GM12892 (cell line): ENCODE measurements around the gene TK2.

Source experiments
- DNase-seq: peaks from one replicate; pipeline ENCODE4 v3.0.0; 2011; ENCODE audit not compliant: insufficient read length
- FAIRE-seq: peaks from 2 replicates; lab custom pipeline; 2011; peaks lifted over from hg19 to GRCh38; lab: Jason Lieb, UNC
- POLR2A ChIP-seq: IDR thresholded peaks from 2 replicates; pipeline ENCODE4 v1.6.1; 2011; ENCODE audit warnings: low read depth, low read length, control low read depth
- POLR2AphosphoS5 ChIP-seq: IDR thresholded peaks from 2 replicates; pipeline ENCODE4 v1.6.1; 2011; ENCODE audit warnings: low read depth, low read length, control low read depth
- TAF1 ChIP-seq: IDR thresholded peaks from 2 replicates; pipeline ENCODE4 v1.6.1; 2011; ENCODE audit warnings: low read depth, mild to moderate bottlenecking, control low read depth, low read length, borderline replicate concordance

Gene TK2

DNA sequence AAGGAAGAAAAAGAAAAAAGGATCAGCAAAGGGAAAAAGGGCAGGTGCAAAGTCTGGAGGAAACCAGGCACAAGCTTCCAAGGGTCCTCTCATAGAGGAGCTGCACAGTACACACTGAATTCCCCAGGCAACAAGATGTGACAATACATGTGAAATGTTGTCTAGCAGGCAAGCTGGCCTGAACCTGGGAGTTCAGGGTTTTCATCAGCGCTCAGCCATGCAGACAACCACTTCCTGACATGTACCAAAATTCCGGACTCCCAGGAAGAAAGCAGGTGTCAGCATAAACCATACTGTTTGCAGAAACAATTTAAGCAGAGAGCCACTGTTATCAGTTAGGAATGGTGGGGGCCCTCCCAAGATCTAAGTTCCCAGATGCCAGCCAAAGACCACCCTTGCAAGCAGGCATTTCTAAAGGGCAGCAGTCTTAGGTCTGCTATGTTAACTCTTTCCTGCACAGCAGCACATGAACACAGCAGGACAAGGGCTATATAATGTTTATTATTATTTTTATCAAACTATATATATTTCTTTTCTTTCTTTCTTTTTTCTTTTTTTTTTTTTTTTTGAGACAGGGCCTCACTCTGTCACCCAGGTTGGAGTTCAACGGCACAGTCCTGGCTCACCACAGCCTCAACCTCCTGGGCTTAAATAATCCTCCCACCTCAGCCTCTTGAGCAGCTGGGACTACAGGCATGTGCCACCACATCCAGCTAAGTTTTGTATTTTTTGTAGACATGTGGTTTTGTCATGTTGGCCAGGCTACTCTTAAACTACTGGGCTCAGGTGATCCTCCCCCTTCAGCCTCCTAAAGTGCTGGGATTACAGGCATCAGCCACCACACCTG, 10.1 kb downstream of the TK2 start:
- FAIRE-seq (peak; percentile 97), DNase-seq (no peak)
- TF ChIP-seq POLR2AphosphoS5 (no peak), TAF1 (no peak), POLR2A (no peak)

DNA sequence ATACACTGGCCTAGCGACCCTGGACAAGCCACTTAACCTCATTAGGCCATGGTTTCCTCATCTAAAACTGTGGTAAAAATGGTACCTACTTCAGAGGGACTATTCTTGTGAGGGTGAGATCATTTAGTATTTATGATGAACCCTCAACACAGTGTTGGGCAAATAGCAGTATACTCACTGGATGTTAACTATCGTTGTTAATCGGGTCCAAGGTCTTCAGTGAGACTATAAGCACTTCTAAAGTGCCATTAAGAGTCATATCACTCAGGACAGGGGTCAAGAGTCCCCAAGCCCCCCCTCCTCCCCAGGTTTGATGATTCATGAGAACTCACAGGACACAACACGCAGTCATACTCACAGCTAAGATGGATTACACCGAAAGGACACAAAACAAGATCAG, 11.0 kb downstream of the TK2 start:
- TF ChIP-seq POLR2A (no peak), TAF1 (no peak), POLR2AphosphoS5 (no peak)
- no peak for DNase-seq
- FAIRE-seq: no peak

DNA sequence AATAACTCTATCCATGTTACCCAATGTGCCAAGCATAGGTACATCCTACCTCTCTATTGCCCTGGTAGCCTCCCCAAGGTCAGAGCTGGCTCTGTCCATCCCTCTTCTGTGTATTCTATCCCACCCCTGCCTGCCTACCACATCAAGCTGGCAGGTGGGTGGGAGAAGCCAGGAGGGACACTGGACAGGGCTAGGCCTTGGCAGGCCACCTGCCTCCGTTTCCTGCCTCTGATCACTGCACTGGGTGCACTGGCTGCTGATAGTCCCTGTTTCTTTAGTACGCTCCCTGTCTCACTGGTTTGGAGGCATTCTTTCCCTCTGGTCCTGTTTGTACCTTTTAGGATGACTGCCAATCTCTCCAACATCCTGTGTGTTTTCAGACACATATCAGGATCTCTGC, 12.7 kb downstream of the TK2 start:
- FAIRE-seq: no peak
- TF ChIP-seq TAF1: no peak
- TF ChIP-seq POLR2A: no peak
- no peak for TF ChIP-seq POLR2AphosphoS5
- DNase-seq: no peak

DNA sequence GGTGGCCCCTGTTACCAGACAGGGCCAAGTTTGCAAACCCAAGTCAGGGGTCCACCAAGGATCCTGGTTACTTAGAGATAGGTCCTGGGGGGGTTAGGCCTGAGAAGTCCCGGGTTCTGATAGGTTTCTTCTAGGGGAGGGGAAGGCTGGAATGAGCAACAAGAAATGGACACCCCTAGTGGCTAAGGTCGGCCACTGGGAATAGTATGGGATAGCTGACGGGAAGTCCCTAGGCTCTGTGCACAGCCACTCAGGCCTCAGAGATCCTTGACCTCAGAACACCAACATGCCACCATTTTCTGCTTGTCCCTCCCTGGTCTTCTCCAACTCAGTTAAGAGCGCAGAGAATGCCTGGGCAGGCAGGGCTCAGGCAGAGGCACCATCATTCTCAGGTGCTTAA, 13.4 kb downstream of the TK2 start:
- no peak for DNase-seq
- FAIRE-seq: no peak
- no peak for TF ChIP-seq POLR2A
- TF ChIP-seq TAF1: no peak
- no peak for TF ChIP-seq POLR2AphosphoS5

DNA sequence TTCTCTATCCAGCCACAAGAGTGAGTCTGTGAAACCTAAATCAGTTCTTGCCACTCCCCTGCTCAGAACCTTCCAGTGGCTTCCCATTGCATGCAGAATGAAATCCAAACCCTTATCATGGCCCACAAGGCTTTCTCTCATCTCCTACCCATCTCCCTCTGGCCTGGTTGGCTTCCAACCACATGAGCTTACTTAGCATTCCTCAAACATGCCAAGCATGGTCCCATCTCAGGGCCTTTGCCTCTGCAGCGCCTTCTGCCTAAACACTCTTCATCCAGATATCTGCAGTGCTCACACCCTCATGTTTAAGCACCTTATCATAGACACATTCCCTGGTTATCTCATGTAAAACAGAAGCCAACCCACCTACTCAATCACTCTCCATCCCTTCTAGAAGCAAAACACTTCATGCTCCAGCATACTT, 15.5 kb downstream of the TK2 start:
- no peak for DNase-seq
- FAIRE-seq: no peak
- no peak for TF ChIP-seq POLR2AphosphoS5
- TF ChIP-seq POLR2A: no peak
- no peak for TF ChIP-seq TAF1

DNA sequence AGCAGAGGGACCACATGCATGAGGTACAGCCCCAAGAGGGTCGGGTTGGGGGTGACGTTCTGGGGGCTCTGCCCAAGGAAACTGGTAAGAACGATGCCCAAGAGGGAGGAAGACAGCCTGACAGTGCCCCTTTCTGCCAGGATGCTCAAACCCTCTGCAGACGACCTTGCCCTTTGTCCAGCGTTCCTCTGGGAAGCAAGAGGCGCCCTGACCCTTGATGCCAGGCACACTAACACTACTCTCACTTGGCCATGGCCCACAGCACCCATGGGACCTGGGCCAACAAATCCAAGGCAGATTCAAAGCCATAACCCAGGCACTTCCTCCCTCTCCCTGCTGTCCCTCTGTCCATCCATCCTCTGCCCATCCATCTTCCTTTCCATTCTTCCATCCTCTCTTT, 20.4 kb downstream of the TK2 start:
- FAIRE-seq: peak; percentile 14
- no peak for DNase-seq
- TF ChIP-seq POLR2A (no peak), POLR2AphosphoS5 (no peak), TAF1 (no peak)

DNA sequence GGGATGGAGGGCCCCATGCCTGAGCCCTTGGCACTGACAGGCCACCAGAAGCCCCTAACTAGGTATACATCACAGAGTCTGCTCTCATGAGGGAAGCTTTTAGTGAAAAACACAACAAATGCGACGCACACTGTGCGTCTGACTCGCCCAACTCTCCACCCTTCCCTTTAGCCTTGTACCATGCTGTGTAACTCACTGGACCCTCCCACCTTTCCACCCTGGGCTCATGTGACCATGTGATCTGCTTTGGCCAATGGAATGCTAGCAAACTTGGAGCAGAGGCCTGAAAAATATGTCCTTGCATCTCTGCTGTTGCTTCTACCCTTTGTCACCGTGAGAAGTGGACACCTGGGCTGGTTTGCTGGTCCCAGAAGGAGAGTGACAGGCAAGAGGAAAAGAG, 21.6 kb downstream of the TK2 start:
- no peak for FAIRE-seq
- no peak for DNase-seq
- no peak for TF ChIP-seq POLR2AphosphoS5
- no peak for TF ChIP-seq POLR2A
- no peak for TF ChIP-seq TAF1

DNA sequence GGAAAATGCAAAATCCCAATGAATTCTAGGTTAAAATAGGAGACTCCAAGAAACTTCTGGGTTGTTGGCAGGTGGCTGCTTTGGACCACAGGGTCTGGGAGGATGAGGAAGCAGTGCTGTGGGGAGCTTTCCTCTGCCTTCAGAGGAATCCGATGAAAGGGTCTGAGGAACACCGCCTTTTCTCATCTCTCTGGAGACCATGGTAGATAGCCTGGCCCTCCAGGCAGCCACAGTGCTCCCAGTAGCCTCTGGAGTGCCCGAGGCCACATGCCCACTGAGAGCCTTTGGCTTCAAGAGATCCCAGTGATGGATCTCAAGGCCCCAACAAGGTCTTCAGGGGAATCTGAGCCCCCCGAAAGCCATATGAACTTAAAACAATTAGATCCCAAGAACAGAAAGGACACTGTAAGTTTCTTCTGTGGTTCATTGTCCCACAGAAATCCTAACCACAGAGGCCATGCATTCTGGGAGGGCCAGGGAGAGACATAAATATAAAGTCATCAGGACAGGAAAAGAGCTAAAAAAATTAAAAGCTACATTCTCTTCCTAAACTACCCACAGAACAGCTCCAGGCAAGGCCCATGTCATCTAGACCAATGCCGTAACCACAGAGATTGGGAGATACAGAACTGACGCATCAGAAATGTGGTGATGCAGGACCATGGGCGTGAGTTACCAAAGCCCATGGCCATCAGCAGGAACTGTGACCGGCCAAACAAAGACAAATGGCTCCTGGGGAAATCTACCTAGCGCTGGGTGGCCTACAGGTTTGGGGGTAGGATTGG, 24.3 kb downstream of the TK2 start:
- FAIRE-seq (no peak), DNase-seq (no peak)
- TF ChIP-seq TAF1: no peak
- no peak for TF ChIP-seq POLR2AphosphoS5
- no peak for TF ChIP-seq POLR2A

DNA sequence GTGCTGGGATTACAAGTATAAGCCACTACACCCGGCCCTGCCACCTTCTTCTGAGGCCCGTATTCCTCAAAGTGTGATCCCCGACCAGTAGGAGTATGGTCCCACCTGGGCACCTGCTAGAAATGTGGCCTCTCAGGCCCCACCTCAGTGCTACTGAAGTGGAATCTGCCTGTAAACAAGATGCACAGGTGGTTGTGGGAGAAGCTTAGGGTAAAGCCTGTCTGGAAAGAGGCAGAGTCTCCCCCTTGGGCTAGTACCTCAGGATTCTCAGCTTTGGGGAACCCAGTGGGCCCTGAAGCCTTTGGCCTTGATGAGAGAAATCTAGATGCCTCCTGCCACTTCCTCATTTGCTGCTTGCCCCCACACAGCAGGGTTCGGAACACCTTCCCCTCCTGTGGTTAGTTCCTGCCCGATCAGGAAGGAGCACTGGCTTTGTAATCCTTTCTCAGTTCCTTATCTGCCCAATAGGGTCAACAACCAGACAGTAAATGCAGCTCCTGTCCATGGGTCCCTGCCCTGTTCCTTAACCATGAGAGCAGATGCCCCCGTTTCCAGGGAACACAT, 25.2 kb downstream of the TK2 start:
- DNase-seq (peak; percentile 44), FAIRE-seq (peak; percentile 95)
- TF ChIP-seq POLR2A (no peak), TAF1 (no peak), POLR2AphosphoS5 (no peak)

DNA sequence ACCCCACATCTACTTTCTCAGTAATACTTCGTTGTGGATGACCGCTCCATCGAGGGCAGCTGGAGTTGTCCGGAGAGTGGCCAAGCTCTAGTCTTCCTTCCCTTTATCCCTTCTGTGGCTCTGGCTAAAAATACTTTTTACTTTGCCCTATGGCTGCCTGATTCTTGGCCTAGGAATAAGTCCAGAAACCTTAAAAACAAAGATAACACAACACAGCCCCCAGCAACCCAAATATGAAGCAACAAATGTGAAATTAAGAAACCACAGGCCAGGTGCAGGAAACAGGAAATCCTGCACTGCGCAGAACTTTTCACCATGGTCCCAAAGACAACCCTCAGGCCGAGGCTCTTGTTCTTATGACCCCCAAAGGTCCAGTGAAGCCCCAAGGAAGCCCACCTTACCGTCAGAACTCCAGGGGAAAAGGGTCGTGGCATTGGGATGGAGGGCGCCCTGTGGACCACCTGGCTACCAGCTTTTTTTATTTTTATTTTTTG, 26.0 kb downstream of the TK2 start:
- TF ChIP-seq TAF1 (no peak), POLR2AphosphoS5 (no peak), POLR2A (no peak)
- no peak for DNase-seq
- peak; percentile 87 for FAIRE-seq

DNA sequence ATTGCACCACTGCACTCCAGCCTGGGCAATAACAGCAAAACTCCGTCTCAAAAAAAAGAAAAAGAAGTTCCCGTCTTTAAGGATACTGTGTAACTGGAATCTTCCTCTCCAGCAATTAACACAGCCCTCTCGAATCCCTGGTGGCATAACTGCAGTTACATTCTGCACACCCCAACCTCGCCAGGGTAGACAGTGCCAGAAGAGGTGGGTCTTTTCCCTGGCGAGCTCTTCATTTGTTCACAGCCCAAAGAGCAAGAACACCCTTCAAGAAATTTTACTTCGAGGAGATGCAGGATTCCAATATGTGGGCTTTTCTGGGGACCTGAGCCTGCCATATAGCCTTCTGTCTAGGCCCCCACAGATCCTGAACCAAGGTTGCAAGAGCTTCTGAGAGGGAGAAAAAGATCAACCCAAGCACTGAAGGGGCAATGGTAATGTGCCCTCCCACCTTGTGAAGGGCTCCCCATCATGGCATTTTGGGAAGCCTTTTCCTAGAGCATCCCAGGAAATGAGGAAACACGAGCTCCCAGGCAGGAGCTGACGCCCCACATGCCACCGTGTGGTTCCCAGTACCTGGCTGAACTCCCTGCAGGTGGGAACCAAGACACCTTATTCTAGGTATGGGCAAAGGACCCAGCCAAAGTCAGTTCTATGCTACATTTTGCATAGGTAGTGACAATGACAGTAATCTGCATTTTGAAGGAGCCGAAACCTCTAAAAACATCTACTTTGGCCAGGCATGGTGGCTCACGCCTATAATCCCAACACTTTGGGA, 26.9 kb downstream of the TK2 start:
- DNase-seq (no peak), FAIRE-seq (peak; percentile 9)
- TF ChIP-seq POLR2AphosphoS5 (no peak), TAF1 (no peak), POLR2A (no peak)
